ENCODE data around the gene ACAD10. TPM values are rescaled to one million over a fixed set of nuclear protein-coding genes. Genes with fewer than 3 reads are reported as not detected.

Gene ACAD10
- total RNA-seq, 2 donors from 2014 or later, result 37.0 to 42.6 TPM

DNA sequence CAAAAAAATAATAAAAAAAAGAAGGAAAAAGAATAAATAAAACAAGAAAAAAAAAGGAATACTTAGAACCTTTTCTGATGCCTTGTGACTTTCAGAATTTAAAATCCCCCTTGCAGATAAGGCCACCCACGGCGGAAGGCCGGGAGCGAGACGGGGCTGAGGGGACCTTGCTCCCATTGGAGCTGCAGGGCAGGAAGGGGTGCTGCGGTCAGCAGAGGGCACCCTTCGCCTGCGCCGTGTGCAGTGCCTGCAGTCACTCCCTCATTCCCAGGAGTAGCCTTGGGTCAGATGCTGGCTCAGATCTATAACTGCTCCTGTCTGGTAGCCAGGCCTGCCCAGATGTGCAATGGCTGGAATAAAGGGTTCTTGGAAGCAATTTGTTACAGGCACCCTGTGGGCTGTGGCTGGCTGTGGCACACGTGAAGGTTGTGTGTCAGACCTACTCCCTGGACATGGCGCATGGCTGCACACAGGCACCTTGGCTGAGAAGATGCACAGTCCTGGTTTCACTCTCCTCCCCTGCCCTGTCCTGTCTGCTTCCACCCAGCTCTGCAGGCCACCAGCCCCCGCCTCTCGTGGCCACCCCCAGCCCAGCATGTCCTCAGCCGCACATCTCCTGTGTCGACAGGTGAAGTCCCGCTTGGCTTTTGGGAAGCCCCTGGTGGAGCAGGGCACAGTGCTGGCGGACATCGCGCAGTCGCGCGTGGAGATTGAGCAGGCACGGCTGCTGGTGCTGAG, 67.5 kb downstream of the ACAD10 start:
- H3K27ac ChIP-seq, result no peak overlapping the region
- intact Hi-C loops (cut with DNase I), result loop anchor here (2.0 to 5.0 kb wide), 2 partner anchors 34 to 59 kb away; no protein-coding TSS in a partner anchor
- H3K4me1 ChIP-seq, result no peaks in the 10 kb centered on the region
- TF ChIP-seq, protein P1, sequence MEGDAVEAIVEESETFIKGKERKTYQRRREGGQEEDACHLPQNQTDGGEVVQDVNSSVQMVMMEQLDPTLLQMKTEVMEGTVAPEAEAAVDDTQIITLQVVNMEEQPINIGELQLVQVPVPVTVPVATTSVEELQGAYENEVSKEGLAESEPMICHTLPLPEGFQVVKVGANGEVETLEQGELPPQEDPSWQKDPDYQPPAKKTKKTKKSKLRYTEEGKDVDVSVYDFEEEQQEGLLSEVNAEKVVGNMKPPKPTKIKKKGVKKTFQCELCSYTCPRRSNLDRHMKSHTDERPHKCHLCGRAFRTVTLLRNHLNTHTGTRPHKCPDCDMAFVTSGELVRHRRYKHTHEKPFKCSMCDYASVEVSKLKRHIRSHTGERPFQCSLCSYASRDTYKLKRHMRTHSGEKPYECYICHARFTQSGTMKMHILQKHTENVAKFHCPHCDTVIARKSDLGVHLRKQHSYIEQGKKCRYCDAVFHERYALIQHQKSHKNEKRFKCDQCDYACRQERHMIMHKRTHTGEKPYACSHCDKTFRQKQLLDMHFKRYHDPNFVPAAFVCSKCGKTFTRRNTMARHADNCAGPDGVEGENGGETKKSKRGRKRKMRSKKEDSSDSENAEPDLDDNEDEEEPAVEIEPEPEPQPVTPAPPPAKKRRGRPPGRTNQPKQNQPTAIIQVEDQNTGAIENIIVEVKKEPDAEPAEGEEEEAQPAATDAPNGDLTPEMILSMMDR (IDR thresholded peaks at IDR 0.05), result peak; percentile 91
- no peak overlapping the region for H3K9ac ChIP-seq (ENCODE audit: low read depth in 2 of 2, low read length in 2 of 2)
- DNase-seq, result peak; percentile 65
- no peak overlapping the region for H3K4me3 ChIP-seq
- no peaks in the 10 kb centered on the region for H3K27me3 ChIP-seq
- H3K36me3 ChIP-seq, result no peaks in the 10 kb centered on the region
- H3K9me3 ChIP-seq, result no peaks in the 10 kb centered on the region

- H3K4me1 ChIP-seq, result no peaks in the 10 kb centered on the region
- H3K36me3 ChIP-seq, result no peaks in the 10 kb centered on the region
- H3K4me3 ChIP-seq, result no peak overlapping the region
- H3K9me3 ChIP-seq, result no peaks in the 10 kb centered on the region
- no peak overlapping the region for H3K27ac ChIP-seq
- intact Hi-C loops (cut with DNase I), result loop anchor here (5.0 kb wide), 1 partner anchor 33 kb away; no protein-coding TSS in a partner anchor
- TF ChIP-seq, protein P1 (IDR thresholded peaks at IDR 0.05), result no peak
- DNase-seq, result no peak
- H3K9ac ChIP-seq (ENCODE audit: low read depth in 2 of 2, low read length in 2 of 2), result no peak overlapping the region
- H3K27me3 ChIP-seq, result no peaks in the 10 kb centered on the region
Measured at GRCh38 chr12:111754671-111755070, 68.8 kb downstream of the ACAD10 start.

- Histone ChIP-seq H3K9me3 (no peaks in the 10 kb centered on the region), H3K4me3 (no peak overlapping the region), H3K27ac (no peak overlapping the region), H3K4me1 (no peaks in the 10 kb centered on the region), H3K36me3 (no peaks in the 10 kb centered on the region), H3K27me3 (no peaks in the 10 kb centered on the region), H3K9ac (ENCODE audit: low read depth in 2 of 2, low read length in 2 of 2) (no peak overlapping the region)
- intact Hi-C loops (cut with DNase I), result no loop called here
- DNase-seq, result no peak
- TF ChIP-seq, protein P1 (IDR thresholded peaks at IDR 0.05), result no peak
Measured at GRCh38 chr12:111756196-111756595, 70.3 kb downstream of the ACAD10 start.

GRCh38 chr12:111756681-111757080, 70.8 kb downstream of the ACAD10 start:
- intact Hi-C loops (cut with DNase I), result no loop called here
- no peak for DNase-seq
- no peak overlapping the region for H3K4me3 ChIP-seq
- H3K27me3 ChIP-seq, result no peaks in the 10 kb centered on the region
- no peak overlapping the region for H3K9ac ChIP-seq (ENCODE audit: low read depth in 2 of 2, low read length in 2 of 2)
- TF ChIP-seq, protein P1 (IDR thresholded peaks at IDR 0.05), result no peak
- H3K4me1 ChIP-seq, result no peaks in the 10 kb centered on the region
- no peak overlapping the region for H3K27ac ChIP-seq
- no peaks in the 10 kb centered on the region for H3K36me3 ChIP-seq
- H3K9me3 ChIP-seq, result no peaks in the 10 kb centered on the region

GRCh38 chr12:111757361-111758119, 71.7 kb downstream of the ACAD10 start:
- no peak for DNase-seq
- H3K9ac ChIP-seq (ENCODE audit: low read depth in 2 of 2, low read length in 2 of 2), result no peak overlapping the region
- intact Hi-C loops (cut with DNase I), result no loop called here

More at GRCh38 chr12:111757361-111758119, 71.7 kb downstream of the ACAD10 start:
- H3K36me3 ChIP-seq, result no peaks in the 10 kb centered on the region
- H3K27ac ChIP-seq, result no peak overlapping the region
- TF ChIP-seq, protein P1 (IDR thresholded peaks at IDR 0.05), result no peak
- no peaks in the 10 kb centered on the region for H3K9me3 ChIP-seq
- no peaks in the 10 kb centered on the region for H3K27me3 ChIP-seq
- no peaks in the 10 kb centered on the region for H3K4me1 ChIP-seq
- no peak overlapping the region for H3K4me3 ChIP-seq
